IPS DF 6.9 (cell line): ENCODE data around the gene CD200.

Experiments used
- DNase-seq: peaks from one replicate; pipeline ENCODE4 v3.0.0-alpha.2; 2013; ENCODE audit warnings: low read depth, low spot score
- H3K27ac ChIP-seq: one replicate; pipeline ENCODE4 v1.5.1; 2013; ENCODE audit warnings: low read length, control low read depth
- H3K27me3 ChIP-seq: 2 replicates; pipeline ENCODE4 v1.6.1; 2013; ENCODE audit warnings: mild to moderate bottlenecking, low read length; ENCODE audit not compliant: control insufficient read depth, insufficient read depth
- H3K36me3 ChIP-seq: 2 replicates; pipeline ENCODE4 v1.6.1; 2013; ENCODE audit warnings: low read length; ENCODE audit not compliant: control insufficient read depth, insufficient read depth
- H3K4me1 ChIP-seq: 2 replicates; pipeline ENCODE4 v1.6.1; 2013; ENCODE audit warnings: low read length; ENCODE audit not compliant: control insufficient read depth, insufficient read depth
- H3K4me3 ChIP-seq: 2 replicates; pipeline ENCODE4 v1.5.1; 2013; ENCODE audit warnings: mild to moderate bottlenecking, low read length
- H3K9me3 ChIP-seq: 2 replicates; pipeline ENCODE4 v1.6.1; 2013; ENCODE audit warnings: low read length, inconsistent platforms; ENCODE audit not compliant: control insufficient read depth, insufficient read depth
- WGBS: extraction: QIAGEN DNeasy Blood & Tissue Kit; methylation state at CpG from one replicate; pipeline ENCODE4 v1.1.7; 2013; ENCODE audit warnings: mixed read lengths, missing lambda C conversion rate; ENCODE audit not compliant: insufficient read length, insufficient coverage; 5-methylcytosine and 5-hydroxymethylcytosine counted together

The CD200 gene, protein sequence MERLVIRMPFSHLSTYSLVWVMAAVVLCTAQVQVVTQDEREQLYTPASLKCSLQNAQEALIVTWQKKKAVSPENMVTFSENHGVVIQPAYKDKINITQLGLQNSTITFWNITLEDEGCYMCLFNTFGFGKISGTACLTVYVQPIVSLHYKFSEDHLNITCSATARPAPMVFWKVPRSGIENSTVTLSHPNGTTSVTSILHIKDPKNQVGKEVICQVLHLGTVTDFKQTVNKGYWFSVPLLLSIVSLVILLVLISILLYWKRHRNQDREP

DNA sequence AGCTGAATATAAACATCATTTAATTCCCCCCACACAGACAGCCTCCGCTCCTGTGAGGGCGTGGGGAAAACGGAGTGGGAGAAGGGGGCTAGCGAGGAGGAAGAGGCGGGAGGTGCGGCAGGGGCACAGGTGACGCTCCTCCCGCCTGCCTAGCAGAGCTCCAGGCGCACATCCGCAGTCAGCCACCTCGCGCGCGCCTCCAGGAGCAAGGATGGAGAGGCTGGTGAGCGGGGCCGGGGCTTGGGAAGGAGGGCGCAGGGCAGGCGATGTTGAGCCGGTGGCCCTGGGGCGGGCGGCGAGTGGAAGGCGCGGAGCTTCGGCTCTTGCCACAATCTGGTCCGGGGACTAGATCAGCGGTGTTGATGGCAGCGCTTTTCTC lies at the start of gene CD200:
CD200 (plus strand) TSS at position 155 of the 379 bp plus-strand sequence; CDS start at position 212, 57 bp downstream.
- no peaks in the 10 kb centered on the region; the same call in 1 of the 2 replicates for H3K36me3 ChIP-seq
- H3K27ac ChIP-seq = no peak within 1 kb of the TSS
- DNase-seq = no peak
- H3K4me3 ChIP-seq = peak within 1 kb of the TSS; percentile 59; the same call in 1 of the 2 replicates
- H3K4me1 ChIP-seq = peaks cover 5% of the 10 kb centered on the region
- no peaks in the 10 kb centered on the region for H3K27me3 ChIP-seq
- no CpG with 5 or more reads among the region's 28 CpGs for WGBS
- no peaks in the 10 kb centered on the region for H3K9me3 ChIP-seq

- DNase-seq = no peak
- Histone ChIP-seq H3K4me1 (peaks cover 1% of the 10 kb centered on the region; the same call in 1 of the 2 replicates), H3K9me3 (no peaks in the 10 kb centered on the region), H3K4me3 (no peak overlapping the region), H3K27ac (no peak overlapping the region), H3K27me3 (no peaks in the 10 kb centered on the region), H3K36me3 (no peaks in the 10 kb centered on the region)
- WGBS = no CpG with 5 or more reads among the region's 4 CpGs
Measured at GRCh38 chr3:112289011-112289410, 43.9 kb upstream of the CD200 start.

- no CpG with 5 or more reads among the region's 15 CpGs for WGBS
- Histone ChIP-seq H3K27ac (no peak within 1 kb of the TSS), H3K4me1 (peaks cover 1% of the 10 kb centered on the region; the same call in 1 of the 2 replicates), H3K36me3 (no peaks in the 10 kb centered on the region), H3K4me3 (no peak within 1 kb of the TSS), H3K9me3 (no peaks in the 10 kb centered on the region), H3K27me3 (no peaks in the 10 kb centered on the region)
- DNase-seq = peak; percentile 82
Measured at GRCh38 chr3:112293368-112294321, 39.3 kb upstream of the CD200 start, which contains the start of gene SLC9C1. SLC9C1 (minus strand) TSS chr3:112294216; CDS start chr3:112286791, 7,425 bp downstream.

- H3K27me3 ChIP-seq = no peaks in the 10 kb centered on the region
- no peak for DNase-seq
- no peak overlapping the region for H3K27ac ChIP-seq
- H3K9me3 ChIP-seq = no peaks in the 10 kb centered on the region
- H3K4me1 ChIP-seq = peaks cover 6% of the 10 kb centered on the region; the same call in 1 of the 2 replicates
- no peaks in the 10 kb centered on the region for H3K36me3 ChIP-seq
- H3K4me3 ChIP-seq = no peak overlapping the region
Measured at GRCh38 chr3:112297714-112298113, 35.2 kb upstream of the CD200 start.

DNA sequence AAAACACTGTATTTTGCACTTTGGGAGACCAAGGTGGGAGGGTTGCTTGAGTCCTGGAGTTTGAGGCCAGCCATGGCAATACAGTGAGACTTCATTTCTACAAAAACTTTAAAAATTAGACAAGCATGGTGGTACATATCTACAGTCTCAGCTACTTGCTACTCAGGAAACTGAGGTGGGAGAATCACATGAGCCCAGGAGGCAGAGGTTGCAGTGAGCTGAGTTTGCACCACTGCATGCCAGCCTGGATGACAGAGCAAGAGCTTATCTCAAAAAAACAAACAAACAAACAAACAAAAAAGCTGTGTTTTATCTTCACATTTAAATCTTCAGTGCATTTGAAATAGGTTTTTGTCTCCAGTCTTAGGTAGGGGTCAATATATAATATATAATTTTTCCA lies 34.2 kb upstream of the CD200 start:
- H3K4me1 ChIP-seq = peaks cover 5% of the 10 kb centered on the region; the same call in 1 of the 2 replicates
- H3K27me3 ChIP-seq = no peaks in the 10 kb centered on the region
- H3K27ac ChIP-seq = no peak overlapping the region
- no peaks in the 10 kb centered on the region for H3K9me3 ChIP-seq
- DNase-seq = no peak
- no peaks in the 10 kb centered on the region for H3K36me3 ChIP-seq
- no peak overlapping the region for H3K4me3 ChIP-seq

DNA sequence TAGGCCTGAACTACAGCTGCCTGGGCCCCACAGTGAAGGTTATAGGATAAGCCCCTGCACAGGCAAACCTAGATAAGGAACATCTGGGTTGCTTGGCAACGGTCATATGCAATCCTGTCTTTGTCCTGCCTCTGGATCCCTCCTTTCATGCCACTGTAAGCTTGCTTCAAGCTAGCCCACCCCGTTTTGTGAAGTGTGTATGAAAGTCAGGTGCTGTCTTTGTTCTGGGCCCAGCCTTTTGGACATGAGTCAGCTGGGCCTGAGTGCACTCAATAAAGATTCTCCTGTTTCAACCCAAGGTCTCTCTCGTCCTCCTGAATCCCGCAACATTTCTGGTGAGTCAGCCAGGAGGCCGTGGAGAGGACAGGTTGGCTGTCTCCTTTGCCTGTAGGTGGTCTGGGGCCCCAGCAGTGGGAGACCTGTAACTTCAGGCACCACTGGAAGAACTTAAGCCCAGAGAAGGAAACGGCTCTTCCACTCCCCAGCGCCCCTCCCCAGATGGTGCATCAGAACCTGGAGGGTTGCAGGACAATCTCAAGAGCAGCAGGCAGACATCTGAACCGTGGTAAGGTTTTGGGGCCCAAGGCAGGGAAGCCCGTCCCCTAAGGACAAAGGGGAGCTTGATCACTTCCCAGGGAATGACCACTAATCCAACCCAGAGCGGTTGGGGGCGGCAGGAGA lies 30.7 kb upstream of the CD200 start:
- no peak for DNase-seq
- Histone ChIP-seq H3K27ac (peak overlapping the region; percentile 50), H3K4me1 (peaks cover 7% of the 10 kb centered on the region; the same call in 1 of the 2 replicates), H3K9me3 (no peaks in the 10 kb centered on the region), H3K4me3 (no peak overlapping the region; the same call in 1 of the 2 replicates), H3K27me3 (no peaks in the 10 kb centered on the region), H3K36me3 (no peaks in the 10 kb centered on the region)
- WGBS = no CpG with 5 or more reads among the region's 11 CpGs

- H3K4me1 ChIP-seq = peaks cover 7% of the 10 kb centered on the region; the same call in 1 of the 2 replicates
- H3K27ac ChIP-seq = peak overlapping the region; percentile 50
- H3K9me3 ChIP-seq = no peaks in the 10 kb centered on the region
- peak; percentile 91 for DNase-seq
- H3K4me3 ChIP-seq = no peak overlapping the region; the same call in 1 of the 2 replicates
- H3K27me3 ChIP-seq = no peaks in the 10 kb centered on the region
- no peaks in the 10 kb centered on the region for H3K36me3 ChIP-seq
- WGBS = no CpG with 5 or more reads among the region's 12 CpGs
Measured at GRCh38 chr3:112302881-112303763, 29.8 kb upstream of the CD200 start.

GRCh38 chr3:112303764-112304325 lies 29.1 kb upstream of the CD200 start:
- Histone ChIP-seq H3K27ac (peak overlapping the region; percentile 16), H3K9me3 (no peaks in the 10 kb centered on the region), H3K36me3 (no peaks in the 10 kb centered on the region), H3K4me3 (no peak overlapping the region; the same call in 1 of the 2 replicates), H3K4me1 (peaks cover 7% of the 10 kb centered on the region; the same call in 1 of the 2 replicates), H3K27me3 (no peaks in the 10 kb centered on the region)
- WGBS = no CpG with 5 or more reads among the region's 11 CpGs
- no peak for DNase-seq

- DNase-seq = no peak
- peaks cover 7% of the 10 kb centered on the region; the same call in 1 of the 2 replicates for H3K4me1 ChIP-seq
- no peaks in the 10 kb centered on the region for H3K27me3 ChIP-seq
- no peaks in the 10 kb centered on the region for H3K36me3 ChIP-seq
- no peaks in the 10 kb centered on the region for H3K9me3 ChIP-seq
- H3K27ac ChIP-seq = no peak overlapping the region
- no peak overlapping the region for H3K4me3 ChIP-seq
- WGBS = no CpG with 5 or more reads among the region's 2 CpGs
Measured at GRCh38 chr3:112304611-112305010, 28.3 kb upstream of the CD200 start.
